HL-60 (cell line): ENCODE measurements around the gene SERPINA1.

Experiments used
- CTCF ChIP-seq: IDR thresholded peaks from one replicate; pipeline ENCODE4 v1.5.1; 2011; ENCODE audit warnings: low read length, control low read depth, inconsistent platforms; ENCODE audit not compliant: insufficient read depth
- POLR2AphosphoS5 ChIP-seq: IDR thresholded peaks from 2 replicates; pipeline ENCODE4 v1.6.1; 2012; ENCODE audit warnings: low read depth
- SPI1 ChIP-seq: IDR thresholded peaks from 2 replicates; pipeline ENCODE4 v1.6.1; 2012; ENCODE audit warnings: low read depth, mild to moderate bottlenecking, borderline replicate concordance

GRCh38 chr14:94388384-94389103 is at the start of gene SERPINA1:
- no peak for TF ChIP-seq POLR2AphosphoS5
- TF ChIP-seq CTCF, result no peak
- TF ChIP-seq SPI1, result no peak
